ENCODE data around the gene UCHL5. TPM values are rescaled to one million over a fixed set of nuclear protein-coding genes. Genes with fewer than 3 reads are reported as not detected.
"Not testable (repeated sequence)": the region's sequence is repeated elsewhere in the genome, so short reads cannot be mapped to it uniquely, and the experiment has no call there.

UCHL5 gene
- total and polyA plus RNA-seq, 2 experiments from 2014 or later, result 42.5 to 67.1 TPM

DNA sequence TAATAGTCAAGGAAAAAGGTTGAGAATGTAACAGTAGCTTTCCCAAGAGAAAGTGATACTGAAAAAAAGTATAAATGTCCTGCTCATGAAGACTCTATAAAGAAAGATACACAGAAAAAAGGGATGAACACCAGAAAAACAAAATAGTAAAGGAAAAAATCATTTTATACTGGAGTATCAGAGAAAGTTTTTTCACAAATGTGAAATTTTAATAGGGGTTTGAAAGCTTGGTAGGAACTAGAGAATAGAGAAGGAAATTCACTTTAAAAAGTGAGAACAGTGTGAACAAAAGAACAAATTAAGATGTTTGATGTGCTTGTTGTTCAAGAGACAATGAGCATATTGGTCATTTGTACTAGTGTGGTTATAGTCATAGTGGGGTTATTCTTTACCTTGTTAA is 25.6 kb downstream of the UCHL5 start (continued):
- TF ChIP-seq, protein P1, sequence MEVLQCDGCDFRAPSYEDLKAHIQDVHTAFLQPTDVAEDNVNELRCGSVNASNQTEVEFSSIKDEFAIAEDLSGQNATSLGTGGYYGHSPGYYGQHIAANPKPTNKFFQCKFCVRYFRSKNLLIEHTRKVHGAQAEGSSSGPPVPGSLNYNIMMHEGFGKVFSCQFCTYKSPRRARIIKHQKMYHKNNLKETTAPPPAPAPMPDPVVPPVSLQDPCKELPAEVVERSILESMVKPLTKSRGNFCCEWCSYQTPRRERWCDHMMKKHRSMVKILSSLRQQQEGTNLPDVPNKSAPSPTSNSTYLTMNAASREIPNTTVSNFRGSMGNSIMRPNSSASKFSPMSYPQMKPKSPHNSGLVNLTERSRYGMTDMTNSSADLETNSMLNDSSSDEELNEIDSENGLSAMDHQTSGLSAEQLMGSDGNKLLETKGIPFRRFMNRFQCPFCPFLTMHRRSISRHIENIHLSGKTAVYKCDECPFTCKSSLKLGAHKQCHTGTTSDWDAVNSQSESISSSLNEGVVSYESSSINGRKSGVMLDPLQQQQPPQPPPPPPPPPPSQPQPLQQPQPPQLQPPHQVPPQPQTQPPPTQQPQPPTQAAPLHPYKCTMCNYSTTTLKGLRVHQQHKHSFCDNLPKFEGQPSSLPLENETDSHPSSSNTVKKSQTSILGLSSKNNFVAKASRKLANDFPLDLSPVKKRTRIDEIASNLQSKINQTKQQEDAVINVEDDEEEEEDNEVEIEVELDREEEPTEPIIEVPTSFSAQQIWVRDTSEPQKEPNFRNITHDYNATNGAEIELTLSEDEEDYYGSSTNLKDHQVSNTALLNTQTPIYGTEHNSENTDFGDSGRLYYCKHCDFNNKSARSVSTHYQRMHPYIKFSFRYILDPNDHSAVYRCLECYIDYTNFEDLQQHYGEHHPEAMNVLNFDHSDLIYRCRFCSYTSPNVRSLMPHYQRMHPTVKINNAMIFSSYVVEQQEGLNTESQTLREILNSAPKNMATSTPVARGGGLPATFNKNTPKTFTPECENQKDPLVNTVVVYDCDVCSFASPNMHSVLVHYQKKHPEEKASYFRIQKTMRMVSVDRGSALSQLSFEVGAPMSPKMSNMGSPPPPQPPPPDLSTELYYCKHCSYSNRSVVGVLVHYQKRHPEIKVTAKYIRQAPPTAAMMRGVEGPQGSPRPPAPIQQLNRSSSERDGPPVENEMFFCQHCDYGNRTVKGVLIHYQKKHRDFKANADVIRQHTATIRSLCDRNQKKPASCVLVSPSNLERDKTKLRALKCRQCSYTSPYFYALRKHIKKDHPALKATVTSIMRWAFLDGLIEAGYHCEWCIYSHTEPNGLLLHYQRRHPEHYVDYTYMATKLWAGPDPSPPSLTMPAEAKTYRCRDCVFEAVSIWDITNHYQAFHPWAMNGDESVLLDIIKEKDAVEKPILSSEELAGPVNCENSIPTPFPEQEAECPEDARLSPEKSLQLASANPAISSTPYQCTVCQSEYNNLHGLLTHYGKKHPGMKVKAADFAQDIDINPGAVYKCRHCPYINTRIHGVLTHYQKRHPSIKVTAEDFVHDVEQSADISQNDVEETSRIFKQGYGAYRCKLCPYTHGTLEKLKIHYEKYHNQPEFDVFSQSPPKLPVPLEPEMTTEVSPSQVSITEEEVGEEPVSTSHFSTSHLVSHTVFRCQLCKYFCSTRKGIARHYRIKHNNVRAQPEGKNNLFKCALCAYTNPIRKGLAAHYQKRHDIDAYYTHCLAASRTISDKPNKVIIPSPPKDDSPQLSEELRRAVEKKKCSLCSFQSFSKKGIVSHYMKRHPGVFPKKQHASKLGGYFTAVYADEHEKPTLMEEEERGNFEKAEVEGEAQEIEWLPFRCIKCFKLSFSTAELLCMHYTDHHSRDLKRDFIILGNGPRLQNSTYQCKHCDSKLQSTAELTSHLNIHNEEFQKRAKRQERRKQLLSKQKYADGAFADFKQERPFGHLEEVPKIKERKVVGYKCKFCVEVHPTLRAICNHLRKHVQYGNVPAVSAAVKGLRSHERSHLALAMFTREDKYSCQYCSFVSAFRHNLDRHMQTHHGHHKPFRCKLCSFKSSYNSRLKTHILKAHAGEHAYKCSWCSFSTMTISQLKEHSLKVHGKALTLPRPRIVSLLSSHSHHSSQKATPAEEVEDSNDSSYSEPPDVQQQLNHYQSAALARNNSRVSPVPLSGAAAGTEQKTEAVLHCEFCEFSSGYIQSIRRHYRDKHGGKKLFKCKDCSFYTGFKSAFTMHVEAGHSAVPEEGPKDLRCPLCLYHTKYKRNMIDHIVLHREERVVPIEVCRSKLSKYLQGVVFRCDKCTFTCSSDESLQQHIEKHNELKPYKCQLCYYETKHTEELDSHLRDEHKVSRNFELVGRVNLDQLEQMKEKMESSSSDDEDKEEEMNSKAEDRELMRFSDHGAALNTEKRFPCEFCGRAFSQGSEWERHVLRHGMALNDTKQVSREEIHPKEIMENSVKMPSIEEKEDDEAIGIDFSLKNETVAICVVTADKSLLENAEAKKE (CRISPR knock-in tag; IDR thresholded peaks at IDR 0.05), result no peak
- TF ChIP-seq NANOG (IDR thresholded peaks at IDR 0.05; ENCODE audit: borderline replicate concordance) (no peak), JUNB (IDR thresholded peaks at IDR 0.05; ENCODE audit: unreplicated experiment) (no peak), ZNF331 (CRISPR knock-in tag; IDR thresholded peaks at IDR 0.05; ENCODE audit: low read depth) (no peak)
- TF ChIP-seq, protein P2, sequence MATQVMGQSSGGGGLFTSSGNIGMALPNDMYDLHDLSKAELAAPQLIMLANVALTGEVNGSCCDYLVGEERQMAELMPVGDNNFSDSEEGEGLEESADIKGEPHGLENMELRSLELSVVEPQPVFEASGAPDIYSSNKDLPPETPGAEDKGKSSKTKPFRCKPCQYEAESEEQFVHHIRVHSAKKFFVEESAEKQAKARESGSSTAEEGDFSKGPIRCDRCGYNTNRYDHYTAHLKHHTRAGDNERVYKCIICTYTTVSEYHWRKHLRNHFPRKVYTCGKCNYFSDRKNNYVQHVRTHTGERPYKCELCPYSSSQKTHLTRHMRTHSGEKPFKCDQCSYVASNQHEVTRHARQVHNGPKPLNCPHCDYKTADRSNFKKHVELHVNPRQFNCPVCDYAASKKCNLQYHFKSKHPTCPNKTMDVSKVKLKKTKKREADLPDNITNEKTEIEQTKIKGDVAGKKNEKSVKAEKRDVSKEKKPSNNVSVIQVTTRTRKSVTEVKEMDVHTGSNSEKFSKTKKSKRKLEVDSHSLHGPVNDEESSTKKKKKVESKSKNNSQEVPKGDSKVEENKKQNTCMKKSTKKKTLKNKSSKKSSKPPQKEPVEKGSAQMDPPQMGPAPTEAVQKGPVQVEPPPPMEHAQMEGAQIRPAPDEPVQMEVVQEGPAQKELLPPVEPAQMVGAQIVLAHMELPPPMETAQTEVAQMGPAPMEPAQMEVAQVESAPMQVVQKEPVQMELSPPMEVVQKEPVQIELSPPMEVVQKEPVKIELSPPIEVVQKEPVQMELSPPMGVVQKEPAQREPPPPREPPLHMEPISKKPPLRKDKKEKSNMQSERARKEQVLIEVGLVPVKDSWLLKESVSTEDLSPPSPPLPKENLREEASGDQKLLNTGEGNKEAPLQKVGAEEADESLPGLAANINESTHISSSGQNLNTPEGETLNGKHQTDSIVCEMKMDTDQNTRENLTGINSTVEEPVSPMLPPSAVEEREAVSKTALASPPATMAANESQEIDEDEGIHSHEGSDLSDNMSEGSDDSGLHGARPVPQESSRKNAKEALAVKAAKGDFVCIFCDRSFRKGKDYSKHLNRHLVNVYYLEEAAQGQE (IDR thresholded peaks at IDR 0.05; ENCODE audit: unreplicated experiment), result no peak

DNA sequence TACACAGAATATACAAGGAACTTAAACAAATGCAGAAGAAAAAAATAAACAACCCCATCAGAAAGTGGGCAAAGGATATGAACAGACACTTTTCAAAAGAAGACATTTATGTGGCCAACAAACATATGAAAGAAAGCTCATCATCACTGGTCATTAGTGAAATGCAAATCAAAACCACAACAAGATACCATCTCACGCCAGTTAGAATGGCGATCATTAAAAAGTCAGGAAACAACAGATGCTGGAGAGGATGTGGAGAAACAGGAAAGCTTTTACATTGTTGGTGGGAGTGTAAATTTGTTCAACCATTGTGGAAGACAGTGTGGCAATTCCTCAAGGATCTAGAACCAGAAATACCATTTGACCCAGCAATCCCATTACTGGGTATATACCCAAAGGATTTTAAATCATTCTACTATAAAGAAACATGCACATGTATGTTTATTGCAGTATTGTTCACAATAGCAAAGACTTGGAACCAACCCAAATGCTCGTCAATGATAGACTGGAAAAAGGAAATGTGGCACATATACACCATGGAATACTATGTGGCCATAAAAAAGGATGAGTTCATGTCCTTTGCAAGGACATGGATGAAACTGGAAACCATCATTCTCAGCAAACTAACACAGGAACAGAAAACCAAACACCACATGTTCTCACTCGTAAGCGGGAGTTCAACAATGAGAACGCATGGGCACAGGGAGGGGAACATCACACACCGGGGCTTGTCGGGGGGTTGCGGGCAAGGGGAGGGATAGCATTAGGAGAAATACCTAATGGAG is 26.3 kb downstream of the UCHL5 start:
- H3K36me3 ChIP-seq (ENCODE audit: insufficient read depth); H3K4me1 ChIP-seq (ENCODE audit: insufficient read depth); H2AFZ ChIP-seq; H3K27me3 Mint-ChIP-seq (ENCODE audit: insufficient read depth, low read depth, poor library complexity); H3F3A ChIP-seq (replicated peaks; ENCODE audit: low read depth); H3K27ac Mint-ChIP-seq; H3K27ac ChIP-seq (ENCODE audit: low read depth); H4K20me1 ChIP-seq (replicated peaks; ENCODE audit: insufficient read depth); H3K9me3 Mint-ChIP-seq; DNase-seq (ENCODE audit: low spot score); H3K27me3 ChIP-seq (ENCODE audit: insufficient read depth); H3K4me1 Mint-ChIP-seq; H3K9me2 ChIP-seq (ENCODE audit: insufficient read depth); H3K4me3 Mint-ChIP-seq; H3K4me2 ChIP-seq; H3K4me3 ChIP-seq; ATAC-seq: not testable (repeated sequence)
- H3K36me3 Mint-ChIP-seq (ENCODE audit: low read depth), result peaks cover 12% of the 10 kb centered on the region; the same call in 2 of the 3 replicates
- H3K79me2 ChIP-seq (replicated peaks; ENCODE audit: insufficient read depth), result peaks cover 51% of the 10 kb centered on the region

All from GM23338 (cell line).